Measurements from ENCODE around the gene TSACC.
"Not testable (repeated sequence)": the region's sequence is repeated elsewhere in the genome, so short reads cannot be mapped to it uniquely, and the experiment has no call there.

Gene TSACC

DNA sequence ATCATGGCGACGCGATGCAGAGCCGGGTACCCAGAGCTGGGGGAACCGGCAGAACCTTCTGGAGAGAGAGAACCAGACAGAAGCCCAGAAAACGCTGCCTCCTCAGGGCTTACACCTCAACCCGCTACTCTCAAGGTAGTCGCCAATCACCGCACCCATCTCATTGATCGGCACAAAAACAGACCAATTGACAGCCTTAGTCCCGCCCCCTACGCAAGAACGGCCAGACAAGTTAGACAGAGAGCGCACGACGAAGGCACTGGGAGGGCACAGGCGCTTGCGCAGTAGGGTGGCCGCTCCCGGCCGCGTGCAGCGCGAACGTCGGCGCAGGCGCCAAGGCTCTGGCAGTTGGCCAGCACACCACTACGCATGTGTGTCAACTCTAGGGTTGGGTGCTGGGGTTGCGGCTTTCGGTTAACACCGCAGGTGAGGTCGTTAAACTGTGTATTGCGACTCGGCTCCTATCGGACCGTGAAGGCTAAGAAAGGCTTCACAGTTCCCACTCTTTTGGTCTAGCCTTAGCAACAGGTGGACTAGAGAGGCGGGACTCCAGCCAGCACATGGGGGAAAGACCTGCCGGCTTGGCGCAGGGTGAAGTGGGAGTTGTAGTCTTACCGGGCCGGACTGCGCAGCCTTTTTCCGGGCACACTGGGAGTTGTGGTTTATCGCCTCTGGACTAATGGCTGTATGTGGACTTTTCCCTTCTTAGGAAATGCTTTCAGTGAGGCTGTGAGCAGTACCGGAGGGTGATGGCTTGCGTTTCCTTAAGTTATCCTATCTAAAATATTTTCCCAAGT is at the start of gene TSACC, which contains the start of gene CCT3:
Gene TSACC, plus strand, starts transcription at position 347 of the 797 bp plus-strand sequence. CDS start 1,232 bp downstream, outside the sequence.
Gene CCT3, minus strand, starts transcription at position 113 of the 797 bp plus-strand sequence. Its CDS starts 108 bp downstream, at position 5.
- peak; percentile 88 to 89 for DNase-seq

DNA sequence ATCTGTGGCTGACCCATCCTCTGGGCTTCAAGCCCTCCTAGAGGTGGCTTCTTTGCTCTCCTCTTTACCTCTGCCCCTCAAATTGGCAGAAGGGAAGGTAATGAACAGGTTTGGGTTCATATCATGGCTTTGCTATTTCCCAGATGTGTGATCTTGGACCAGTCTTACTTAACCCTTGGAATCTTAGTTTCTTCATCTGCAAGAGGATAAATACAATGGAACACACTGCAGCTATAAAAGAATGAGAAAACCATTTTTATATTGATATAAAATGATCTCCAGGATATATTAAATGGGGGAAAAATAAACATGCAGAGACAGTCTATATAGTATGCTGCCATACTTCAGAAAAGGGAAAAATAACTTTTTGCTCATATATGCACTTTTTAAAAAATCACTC is 48.5 kb upstream of the TSACC start:
- DNase-seq = no peak

DNA sequence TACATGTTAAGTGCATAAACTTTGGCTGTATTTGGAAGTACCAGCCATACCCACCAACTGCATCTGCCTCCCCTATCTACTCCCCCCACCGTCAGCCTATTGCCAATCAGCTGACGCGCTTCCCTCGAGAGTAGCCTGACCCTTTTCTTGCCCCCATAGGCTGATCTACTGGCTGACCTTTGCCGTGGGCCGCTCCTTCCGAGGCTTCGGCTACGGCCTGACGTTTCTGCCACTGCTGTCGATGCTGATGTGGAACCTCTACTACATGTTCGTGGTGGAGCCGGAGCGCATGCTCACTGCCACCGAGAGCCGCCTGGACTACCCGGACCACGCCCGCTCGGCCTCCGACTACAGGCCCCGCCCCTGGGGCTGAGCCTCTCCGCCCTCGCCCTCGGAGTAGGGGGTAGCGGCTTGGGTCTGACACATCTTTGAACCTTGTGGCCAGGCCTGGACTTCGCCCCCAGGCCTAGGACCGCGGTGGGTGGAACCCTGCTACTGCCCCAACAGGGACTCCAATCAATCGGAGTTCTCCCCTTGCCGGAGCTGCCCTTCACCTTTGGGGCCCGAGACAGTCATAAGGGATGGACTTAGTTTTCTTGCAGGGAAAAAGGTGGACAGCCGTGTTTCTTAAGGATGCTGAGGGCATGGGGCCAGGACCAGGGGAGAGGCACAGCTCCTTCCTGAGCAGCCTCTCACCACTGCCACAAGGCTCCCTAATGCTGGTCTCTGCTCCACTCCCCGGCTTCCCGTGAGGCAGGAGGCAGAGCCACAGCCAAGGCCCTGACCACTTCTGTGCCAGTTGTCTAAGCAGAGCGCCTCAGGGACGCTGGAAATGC is 46.9 kb upstream of the TSACC start:
- DNase-seq = peak in 1 of 2 experiments; percentile 52

DNA sequence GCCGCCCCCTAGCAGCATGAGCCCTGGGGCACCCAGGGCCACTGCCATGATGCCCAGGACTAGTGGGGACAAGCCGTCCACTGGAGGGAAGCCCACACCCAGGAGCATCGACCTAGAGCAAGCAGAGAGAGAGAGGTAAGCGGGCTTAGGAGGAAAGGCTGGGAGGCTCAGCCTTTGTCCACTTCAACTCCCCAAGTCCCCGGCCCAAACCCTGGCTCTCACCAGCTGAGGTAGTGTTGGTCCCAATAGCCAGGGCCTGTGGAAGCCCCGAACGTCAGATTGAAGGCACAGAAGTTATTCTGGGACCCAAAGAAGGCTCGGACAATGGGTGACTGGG is 45.3 kb upstream of the TSACC start:
- DNase-seq = no peak

DNA sequence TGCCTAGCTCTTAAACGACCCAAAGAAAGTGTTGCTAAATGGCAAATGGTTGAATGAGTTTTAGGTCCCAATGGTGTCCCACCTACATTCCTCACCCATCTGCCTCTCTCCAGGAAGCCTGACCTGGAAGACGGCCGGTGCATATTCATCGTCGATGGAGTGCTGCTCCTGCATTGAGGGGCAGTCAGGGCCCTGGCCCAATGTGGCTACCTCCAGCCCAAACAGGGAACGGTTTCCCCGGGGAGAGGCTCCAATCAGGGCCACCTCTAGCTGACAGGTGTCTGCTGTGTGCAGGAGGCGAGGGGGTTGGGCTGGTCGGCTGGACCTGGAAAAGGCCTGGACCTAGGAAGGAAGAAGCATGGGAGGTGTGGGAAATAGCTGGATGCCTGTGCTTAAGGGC is 44.4 kb upstream of the TSACC start:
- no peak for DNase-seq

DNA sequence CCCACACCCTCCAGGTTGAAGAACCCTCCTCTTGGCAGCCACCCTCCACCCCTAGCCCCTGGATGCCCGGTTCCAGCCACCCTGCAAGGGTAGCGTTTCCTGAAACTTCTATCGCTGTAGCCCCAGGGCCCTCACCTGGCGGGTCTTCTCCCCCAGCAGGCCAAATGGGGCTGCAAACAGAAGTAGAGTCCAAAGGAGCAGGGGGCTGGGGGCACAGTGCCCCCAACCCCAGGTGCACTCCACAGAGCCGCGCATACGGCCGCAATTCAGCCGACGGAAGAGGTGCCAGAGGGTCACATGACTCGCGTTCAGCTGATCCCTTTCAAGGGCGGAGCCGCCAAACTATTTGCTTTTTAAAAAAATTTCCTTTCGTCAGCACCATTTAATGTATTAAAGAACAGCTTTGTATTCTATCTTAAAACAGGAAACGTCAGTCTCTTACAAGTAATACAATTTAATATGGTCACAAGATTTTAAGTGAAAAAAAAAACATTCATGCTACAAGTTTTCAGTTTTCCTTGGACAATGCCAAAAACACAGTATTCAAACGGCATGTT is 42.9 kb upstream of the TSACC start, which contains the start of gene GLMP:
Gene GLMP, minus strand, starts transcription at position 289 of the 557 bp plus-strand sequence. Its CDS starts 34 bp downstream, at position 255.
- peak in 1 of 2 experiments; percentile 1 for DNase-seq

DNA sequence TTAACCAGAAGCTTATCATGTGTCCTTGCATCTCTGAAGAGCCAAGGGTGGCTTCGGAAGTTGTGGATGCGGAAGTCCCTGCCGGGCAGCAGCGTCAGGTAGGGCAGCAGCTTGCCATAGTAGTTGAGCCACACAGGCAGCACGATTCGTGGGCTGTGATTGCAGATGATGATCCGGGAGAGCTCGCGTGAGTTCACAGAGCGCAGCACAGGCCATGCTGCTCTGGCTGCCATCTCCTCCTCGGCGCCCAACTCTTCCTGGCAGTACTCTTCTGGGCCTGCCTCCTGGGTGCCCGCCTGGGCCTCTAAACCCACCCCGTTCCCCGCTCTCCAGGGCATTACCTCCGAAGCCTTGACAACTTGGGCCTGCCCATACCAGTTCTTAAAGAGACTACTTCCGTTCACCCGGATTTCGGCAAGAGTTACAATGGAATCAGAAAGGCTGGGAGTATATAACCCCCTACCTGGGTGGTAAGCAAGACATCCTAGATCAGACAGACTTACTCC is 39.4 kb upstream of the TSACC start, which contains the start of gene VHLL:
Gene VHLL, minus strand, starts transcription at position 456 of the 506 bp plus-strand sequence. Its CDS starts 118 bp downstream, at position 338.
- DNase-seq = no peak

DNA sequence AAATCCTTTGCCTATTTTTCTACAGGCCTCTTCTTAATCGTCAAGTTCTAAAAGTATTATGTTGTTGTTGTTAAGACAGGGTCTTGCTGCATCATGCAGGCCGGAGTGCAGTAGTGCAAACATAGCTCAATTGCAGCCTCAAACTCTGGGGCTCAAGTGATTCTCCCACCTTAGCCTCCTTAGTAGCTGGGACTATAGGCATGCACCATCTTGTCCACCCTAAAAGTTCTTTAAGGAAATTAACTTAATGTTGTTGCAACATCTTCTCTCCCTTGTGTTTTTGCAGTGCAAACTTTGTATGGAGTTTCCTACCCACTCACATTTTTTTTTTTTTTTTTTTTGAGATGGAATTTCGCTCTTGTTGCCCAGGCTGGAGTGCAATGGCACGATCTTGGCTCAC is 35.1 kb upstream of the TSACC start:
- no peak for DNase-seq

DNA sequence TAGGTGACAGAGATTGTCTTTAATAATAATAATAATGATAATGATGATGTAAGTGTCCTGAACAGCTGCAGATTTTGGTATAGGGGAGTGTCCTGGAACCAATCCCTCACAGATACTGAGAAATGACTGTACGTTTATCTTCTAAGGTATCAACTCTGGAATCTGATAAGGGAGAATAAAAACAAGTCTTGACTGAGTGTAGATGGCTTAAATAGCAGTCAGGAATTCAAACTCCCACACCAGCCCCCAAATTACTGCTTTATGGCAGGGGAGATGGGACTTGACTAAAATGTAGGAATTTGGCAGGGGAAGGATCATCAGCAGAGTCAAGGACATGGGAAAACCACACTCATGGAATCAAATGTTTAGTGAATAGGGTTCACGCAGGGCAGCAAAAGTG is 33.1 kb upstream of the TSACC start:
- no peak for DNase-seq

DNA sequence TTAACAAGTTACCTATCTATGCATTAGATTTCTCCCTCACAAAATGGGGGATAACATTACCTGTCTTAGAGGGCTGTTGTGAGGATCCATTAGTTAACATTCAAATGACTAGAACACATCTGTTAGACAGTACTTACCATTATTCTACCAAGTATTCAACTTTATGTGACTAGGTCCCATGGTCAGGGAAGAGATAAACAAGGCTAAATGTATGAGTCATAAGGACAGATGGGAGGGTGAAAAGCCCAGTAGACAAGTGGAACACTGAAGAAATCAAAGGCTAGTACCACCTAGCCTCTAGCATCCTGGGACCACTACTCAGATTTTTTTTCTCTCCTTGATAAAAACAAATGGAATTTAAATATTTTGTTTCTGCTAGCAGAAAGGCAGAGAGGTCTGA is 30.2 kb upstream of the TSACC start:
- no peak for DNase-seq

DNA sequence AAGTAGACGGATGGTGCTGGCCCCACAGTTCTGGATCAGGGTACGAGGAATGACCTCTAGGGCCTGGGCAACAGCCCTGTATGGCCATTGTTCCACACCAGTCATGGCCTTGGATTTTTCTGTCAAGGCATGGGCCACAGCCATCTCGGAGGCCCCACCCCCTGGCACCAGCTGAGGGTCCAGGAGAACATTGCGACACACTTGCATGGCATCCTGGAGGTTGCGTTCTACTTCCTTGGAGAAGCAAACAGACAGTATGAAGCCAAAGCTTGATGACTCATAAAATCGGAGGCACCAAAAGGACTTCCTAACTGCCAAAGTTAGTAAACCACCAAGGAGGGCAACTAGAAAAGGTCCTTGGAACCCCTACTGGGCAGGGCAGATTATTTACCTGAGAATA is 27.4 kb upstream of the TSACC start:
- no peak for DNase-seq

DNA sequence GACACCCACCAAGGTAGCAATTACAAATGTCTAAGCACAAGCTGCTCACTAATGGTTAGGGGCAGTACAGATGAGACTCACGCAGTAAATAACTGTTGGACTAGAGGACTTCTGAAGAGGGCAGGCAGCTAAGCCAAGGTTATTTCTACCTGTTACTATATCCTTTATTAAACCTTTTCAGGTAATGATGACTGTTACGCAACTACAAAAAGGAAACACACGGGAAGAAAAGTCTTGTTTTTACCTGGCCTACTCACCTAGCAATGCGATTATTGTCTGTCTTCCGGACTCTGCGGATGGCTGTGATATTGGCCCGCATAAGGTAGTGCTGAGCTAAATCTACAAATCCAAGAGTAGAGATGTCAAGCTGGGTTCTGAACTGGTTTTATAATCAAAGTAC is 21.4 kb upstream of the TSACC start:
- DNase-seq = no peak

DNA sequence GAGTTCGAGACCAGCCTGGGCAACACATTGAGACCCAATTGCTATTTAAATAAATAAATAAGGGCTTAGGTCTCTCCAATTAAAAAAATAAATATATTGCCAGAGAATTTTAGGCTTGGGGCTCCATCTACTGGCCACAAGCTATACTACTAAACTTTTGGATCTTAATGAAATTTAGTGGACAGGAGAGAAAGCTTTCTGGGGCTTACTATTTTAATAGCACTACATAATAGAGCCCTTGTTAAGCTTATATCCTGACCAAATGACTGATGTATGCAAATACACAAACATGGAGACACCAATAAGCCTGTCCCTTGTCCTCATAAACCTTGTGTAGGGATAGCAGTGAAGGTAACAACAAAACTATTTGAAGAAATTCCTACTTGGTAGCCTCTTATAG is 18.7 kb upstream of the TSACC start:
- no peak for DNase-seq

DNA sequence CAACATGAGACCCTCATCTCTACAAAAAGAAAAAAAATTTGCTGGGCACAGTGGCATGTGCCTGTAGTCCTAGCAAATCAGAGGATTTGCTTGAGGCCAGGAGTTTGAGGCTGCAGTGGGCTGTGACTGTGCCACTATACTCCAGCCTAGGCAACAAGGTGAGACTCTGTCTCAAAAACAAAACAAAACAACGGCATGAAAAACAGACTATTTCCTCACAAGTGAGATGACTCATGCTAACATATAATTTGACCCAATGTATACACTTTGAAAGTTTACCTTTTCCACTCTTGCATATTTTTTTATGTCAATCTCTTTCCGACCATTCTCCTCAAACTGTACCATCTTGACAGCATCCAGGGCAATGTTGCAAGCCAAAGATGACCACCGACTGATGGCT is 17.8 kb upstream of the TSACC start:
- no peak for DNase-seq

DNA sequence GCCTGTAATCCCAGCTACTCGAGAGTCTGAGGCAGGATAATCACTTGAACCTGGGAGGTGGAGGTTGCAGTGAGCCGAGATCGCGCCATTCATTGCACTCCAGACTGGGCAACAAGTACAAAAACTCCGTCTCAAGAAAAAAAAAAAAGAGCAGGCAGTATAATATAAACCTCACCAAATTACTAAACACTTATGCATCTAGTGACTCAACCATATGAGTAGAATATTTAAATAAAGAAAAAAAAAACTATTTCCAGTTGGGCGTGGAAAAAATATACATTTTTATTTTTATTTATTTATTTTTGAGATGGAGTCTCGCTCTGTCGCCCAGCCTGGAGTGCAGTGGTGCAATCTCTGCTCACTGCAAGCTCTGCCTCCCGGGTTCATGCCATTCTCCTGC is 15.1 kb upstream of the TSACC start:
- not testable (repeated sequence) for DNase-seq

DNA sequence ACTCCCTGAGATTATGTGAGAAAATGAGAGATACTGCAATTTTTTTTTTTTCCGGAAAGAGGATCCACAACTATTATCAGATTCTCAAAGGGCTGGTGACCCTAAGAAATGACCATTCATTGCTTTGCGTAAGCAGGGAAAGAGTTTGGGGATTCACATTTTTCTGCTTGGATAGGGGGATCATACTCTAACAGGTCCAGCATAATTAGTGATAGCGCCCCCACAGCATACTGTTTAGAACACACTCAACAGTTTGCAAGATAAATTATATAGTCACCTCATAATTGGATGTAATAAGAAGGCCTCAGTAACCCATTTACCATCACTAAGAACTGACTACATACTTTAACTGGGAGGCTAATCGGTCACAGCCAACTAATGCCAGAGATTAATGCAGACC is 2.1 kb upstream of the TSACC start:
- no peak for DNase-seq

DNA sequence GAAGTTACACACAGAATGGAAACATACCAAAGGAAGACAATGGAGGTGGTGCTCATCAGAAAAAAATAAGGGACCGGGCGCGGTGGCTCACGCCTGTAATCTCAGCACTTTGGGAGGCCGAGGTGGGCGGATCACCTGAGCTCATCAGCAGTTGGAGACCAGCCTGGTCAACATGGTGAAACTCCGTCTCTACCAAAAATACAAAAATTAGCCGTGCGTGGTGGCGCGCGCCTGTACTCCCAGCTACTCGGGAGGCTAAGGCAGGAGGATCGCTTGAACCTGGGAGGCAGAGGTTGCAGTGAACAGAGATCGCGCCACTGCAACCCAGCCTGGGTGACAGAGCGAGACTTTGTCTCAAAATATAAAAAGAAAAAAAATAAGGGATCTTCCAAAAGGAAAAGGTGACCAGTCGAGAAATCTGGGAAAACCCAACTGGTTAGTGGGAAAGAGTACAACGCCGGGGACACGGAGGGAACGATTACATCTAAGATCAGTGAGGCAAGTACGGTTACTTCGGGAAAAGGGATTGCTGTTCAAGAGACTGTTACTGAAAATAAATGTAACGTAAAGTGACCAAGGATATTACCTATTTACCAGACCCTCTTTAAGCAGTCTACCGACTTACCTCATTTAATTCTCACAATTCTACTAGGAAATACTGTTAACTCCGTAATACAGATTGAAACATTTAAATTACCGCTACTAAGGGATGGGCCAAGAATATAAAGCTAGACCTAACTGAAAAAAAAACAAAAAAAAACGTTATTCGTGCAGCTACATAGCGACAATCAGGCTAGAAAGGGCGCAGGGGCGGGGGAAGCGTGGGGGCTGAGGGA is 1.1 kb upstream of the TSACC start:
- no peak for DNase-seq

DNA sequence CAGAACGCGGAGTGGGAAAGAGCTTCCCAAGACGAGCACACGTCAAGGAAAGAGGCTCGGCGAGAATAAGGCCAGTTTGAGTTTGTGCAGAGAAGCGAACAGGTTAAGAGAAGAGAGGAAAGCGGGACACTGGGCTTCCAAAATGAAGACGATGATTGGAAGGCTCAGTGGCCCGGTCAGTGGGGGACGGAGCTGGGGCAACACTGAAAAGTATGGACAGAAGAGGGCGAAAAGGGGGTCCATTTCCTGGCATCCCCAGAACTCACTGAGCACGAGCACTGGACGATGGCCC is 492 bp upstream of the TSACC start:
- no peak for DNase-seq

DNA sequence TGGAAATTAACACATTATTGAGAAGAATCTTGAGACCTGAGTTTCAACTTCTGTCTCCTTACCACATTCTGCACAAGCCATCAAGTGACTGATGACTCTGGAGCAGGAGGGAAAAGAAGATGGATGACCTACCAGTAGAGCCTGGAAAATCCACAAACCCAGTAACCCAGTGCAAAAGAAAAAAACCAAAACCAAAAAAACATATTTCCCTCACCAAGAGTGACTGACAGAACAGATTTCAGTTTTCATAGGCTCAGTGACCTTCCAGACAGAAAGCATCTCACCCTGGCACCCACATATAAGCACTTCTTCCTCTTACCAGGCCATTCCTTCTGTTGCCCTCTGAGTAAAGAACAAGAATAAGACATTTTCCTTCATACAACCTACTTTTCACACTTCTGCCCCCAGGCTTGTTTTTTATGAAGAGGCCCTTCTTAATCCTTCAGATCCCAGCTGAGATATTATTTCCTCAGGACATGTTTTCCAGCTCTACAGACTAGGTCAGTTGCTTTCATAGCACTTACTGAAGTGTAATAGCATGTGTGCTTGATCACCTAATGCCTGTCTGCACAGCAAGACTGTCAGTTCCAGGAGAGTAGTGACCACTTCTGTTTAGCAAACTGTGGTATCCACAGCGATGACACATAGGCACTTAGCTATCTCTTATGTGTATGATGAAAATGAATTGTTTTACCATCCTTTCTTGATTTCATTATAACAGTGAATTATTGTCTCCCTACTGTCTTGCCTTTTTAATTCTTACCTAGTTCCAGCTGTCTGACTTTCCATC is 4.0 kb downstream of the TSACC start:
- DNase-seq = no peak

DNA sequence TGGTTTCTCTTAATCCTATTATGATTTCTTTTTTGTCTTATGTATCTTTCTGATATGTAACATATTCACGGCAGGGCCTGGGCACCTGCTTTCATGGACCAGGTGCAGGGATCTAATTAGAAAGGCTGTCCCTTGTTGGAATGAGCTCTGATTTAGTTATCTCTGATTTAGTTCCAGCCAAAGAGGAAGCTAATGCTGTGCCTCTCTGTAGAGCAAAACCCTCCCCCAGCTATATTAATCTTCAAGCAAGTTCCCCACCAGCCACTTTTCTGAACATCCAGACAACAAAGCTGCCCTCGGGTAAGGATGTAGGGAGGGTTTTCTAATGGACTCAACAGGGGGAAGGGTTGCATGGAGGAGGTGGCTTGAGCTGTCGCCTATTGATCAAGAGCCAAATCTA is 6.1 kb downstream of the TSACC start:
- no peak for DNase-seq

DNA sequence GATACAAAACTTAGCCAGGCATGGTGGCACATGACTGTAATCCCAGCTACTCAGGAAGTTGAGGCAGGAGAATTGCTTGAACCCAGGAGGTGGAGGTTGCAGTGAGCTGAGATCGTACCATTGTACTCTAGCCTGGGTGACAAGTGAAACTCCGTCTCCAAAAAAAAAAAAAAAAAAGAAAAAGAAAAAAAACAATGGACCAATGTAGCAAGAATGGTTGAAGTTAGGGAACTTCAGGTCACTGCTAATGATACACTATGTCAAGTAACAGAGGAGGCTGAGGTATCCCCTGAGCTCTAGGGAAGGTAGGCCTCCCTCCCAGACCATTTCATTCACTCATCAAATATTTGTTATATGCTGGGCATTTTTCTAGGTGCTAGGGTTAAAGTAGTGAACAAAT is 7.7 kb downstream of the TSACC start:
- DNase-seq = not testable (repeated sequence)

DNA sequence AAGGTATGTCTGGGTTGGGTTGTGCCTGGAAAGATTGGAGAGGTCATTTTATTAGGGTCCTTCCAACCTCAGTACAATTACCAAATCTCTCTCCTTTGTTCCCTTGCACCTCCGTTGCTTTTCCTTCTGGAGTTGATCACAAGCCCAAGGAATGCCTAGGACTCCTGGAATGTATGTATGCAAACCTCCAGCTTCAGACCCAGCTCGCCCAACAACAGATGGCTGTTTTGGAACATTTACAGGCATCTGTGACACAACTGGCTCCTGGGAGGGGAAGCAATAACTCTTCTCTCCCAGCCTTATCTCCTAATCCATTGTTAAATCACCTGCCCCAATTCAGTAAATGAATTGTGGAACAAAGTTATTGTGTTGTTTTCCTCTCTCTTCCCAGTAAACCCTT is 8.3 kb downstream of the TSACC start:
- no peak for DNase-seq
